Testis (tissue), 5 donors: ENCODE measurements around the gene EIF4A3. TPM values are rescaled to one million over a fixed set of nuclear protein-coding genes. Genes with fewer than 3 reads are reported as not detected.

Source experiments
- DNase-seq: peaks from one replicate; pipeline ENCODE4 v3.0.0-alpha.2; 2019
- H3K27ac ChIP-seq, 2 donors: fragments of 200-600 bp; sonication (generic); one replicate each; pipeline ENCODE4 v1.5.1; 2019
- H3K27me3 ChIP-seq: fragments of 200-600 bp; sonication (generic); one replicate; pipeline ENCODE4 v1.5.1; 2019
- H3K36me3 ChIP-seq: fragments of 200-600 bp; sonication (generic); one replicate; pipeline ENCODE4 v1.5.1; 2017; ENCODE audit warnings: low read depth; ENCODE audit errors: missing control alignments
- H3K4me1 ChIP-seq: fragments of 200-600 bp; sonication (generic); one replicate; pipeline ENCODE4 v1.5.1; 2019
- H3K4me3 ChIP-seq, 2 donors: fragments of 200-600 bp; sonication (generic); one replicate each; pipeline ENCODE4 v1.5.1; 2017 to 2019
- H3K9me3 ChIP-seq: fragments of 200-600 bp; sonication (generic); one replicate; pipeline ENCODE4 v1.5.1; 2017
- POLR2A ChIP-seq: fragments of 450-650 bp; IDR thresholded peaks from one replicate; pipeline ENCODE4 v1.6.1; 2017; ENCODE audit warnings: antibody characterized with exemption, mild to moderate bottlenecking, moderate library complexity
- WGBS, 2 donors: methylation state at CpG; one replicate each; pipeline ENCODE4 v1.1.5; 2018; 5-methylcytosine and 5-hydroxymethylcytosine counted together
- intact Hi-C: fragments of 100-400 bp; cut with DNase I; formaldehyde crosslinking; loops from one replicate; pipeline ENCODE4 v1.15.1; 2023; ENCODE audit warnings: low total_unique reads
- long read RNA-seq, 2 donors: transcript quantifications; one replicate each; lab custom pipeline, GENCODE V29; 2026
- polyA plus RNA-seq: library from polyadenylated mRNA; stranded (reverse); fragments of 350-450 nt; fragmentation: Illumina TruSeq; extraction: RNeasy Lipid Tissue Mini Kit (QIAGEN cat#74804); gene quantifications from one replicate; pipeline ENCODE4 v1.2.3, GENCODE V29; 2014; ENCODE audit warnings: low read depth, low replicate concordance; ENCODE audit not compliant: insufficient read depth
- total RNA-seq, 2 donors: library from RNA; depleted of rRNA; stranded (reverse); fragments of >200 nt; gene quantifications; one replicate each; pipeline ENCODE4 v1.2.3, GENCODE V29; 2016
- TF ChIP-seq, protein P1 (sequence below), 3 experiments: fragments of 450-650 bp in 2 of 3; fragments of 200-600 bp in 1 of 3; sonication (generic) in 1 of 3; IDR thresholded peaks; one replicate each; pipeline ENCODE4 v1.5.1; 2016 to 2019; ENCODE audit warnings: antibody characterized with exemption in 3 of 3, mild to moderate bottlenecking in 2 of 3, moderate library complexity in 1 of 3

Gene EIF4A3
- total RNA-seq, result 10 to 100 TPM; 67.1 to 85.6 TPM
- 99.3 TPM for polyA plus RNA-seq
- long read RNA-seq, donor 1, transcript EIF4A3-201 (12 exons, 1,734 nt), result major isoform, 51 of 59 reads
- long read RNA-seq, donor 1, partial matches to known transcripts, result 5 of 59 reads
- long read RNA-seq, donor 1, other reads (novel, unspliced or antisense), result 0 of 59 reads
- long read RNA-seq, donor 2, transcript EIF4A3-201 (12 exons, 1,734 nt), result major isoform, 38 of 39 reads
- long read RNA-seq, donor 2, partial matches to known transcripts, result 0 of 39 reads
- long read RNA-seq, donor 2, other reads (novel, unspliced or antisense), result 0 of 39 reads

DNA sequence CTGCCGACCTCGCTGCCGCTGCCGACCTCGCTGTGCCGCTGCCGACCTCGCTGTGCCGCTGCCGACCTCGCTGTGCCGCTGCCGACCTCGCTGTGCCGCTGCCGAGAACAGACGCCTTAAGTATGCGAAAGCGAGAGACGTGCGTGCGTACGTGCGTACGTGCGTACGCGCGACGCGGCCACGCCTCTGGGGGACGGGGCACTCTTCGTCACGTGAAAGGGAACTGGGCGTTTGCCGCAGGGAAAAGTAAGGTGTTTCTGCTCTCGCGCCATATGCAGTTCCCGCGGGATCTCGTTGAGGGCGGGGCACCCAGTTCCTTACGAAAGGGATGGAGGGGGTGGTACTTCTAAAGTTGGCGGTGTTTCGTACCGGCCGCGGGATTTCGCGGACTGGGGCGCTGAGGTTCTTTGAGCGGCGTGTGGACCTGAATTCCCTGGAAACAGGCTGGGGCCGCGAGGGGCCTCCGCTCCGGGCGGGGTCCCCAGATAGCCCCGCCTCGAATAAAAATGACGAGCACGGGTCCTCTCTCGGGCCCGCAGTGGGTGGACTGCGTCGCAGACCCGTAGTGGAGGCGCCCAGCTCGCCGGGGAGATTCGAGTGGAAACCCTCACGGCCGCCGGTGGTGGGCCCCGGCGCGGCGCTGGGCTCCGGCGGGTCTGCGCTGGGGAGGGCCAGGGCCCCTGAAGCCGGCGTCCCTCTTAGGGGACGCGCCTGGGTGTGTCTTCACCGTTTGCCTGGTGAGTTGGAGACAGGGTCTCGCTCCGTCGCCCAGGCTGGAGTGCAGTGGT lies at the start of gene EIF4A3:
Gene EIF4A3 (minus strand): TSS at position 94 of the 788 bp plus-strand sequence. CDS start 167 bp downstream, outside the sequence.
- no peaks in the 10 kb centered on the region for H3K27me3 ChIP-seq
- peak within 1 kb of the TSS; percentile 88 to 95 for H3K27ac ChIP-seq
- WGBS, 2 donors, result 0% methylated on average over 8 to 76 of the region's 90 CpGs
- H3K4me3 ChIP-seq, result peak within 1 kb of the TSS; percentile 91 to 99
- intact Hi-C loops, result no loop called here
- no peaks in the 10 kb centered on the region for H3K36me3 ChIP-seq
- H3K9me3 ChIP-seq, result no peaks in the 10 kb centered on the region
- peak; percentile 99 for DNase-seq
- H3K4me1 ChIP-seq, result peaks cover 16% of the 10 kb centered on the region
- peak; percentile 79 for TF ChIP-seq POLR2A
- TF ChIP-seq, protein P1, sequence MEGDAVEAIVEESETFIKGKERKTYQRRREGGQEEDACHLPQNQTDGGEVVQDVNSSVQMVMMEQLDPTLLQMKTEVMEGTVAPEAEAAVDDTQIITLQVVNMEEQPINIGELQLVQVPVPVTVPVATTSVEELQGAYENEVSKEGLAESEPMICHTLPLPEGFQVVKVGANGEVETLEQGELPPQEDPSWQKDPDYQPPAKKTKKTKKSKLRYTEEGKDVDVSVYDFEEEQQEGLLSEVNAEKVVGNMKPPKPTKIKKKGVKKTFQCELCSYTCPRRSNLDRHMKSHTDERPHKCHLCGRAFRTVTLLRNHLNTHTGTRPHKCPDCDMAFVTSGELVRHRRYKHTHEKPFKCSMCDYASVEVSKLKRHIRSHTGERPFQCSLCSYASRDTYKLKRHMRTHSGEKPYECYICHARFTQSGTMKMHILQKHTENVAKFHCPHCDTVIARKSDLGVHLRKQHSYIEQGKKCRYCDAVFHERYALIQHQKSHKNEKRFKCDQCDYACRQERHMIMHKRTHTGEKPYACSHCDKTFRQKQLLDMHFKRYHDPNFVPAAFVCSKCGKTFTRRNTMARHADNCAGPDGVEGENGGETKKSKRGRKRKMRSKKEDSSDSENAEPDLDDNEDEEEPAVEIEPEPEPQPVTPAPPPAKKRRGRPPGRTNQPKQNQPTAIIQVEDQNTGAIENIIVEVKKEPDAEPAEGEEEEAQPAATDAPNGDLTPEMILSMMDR (IDR thresholded peaks at IDR 0.05), result peak in 1 of 3 experiments; percentile 3

DNA sequence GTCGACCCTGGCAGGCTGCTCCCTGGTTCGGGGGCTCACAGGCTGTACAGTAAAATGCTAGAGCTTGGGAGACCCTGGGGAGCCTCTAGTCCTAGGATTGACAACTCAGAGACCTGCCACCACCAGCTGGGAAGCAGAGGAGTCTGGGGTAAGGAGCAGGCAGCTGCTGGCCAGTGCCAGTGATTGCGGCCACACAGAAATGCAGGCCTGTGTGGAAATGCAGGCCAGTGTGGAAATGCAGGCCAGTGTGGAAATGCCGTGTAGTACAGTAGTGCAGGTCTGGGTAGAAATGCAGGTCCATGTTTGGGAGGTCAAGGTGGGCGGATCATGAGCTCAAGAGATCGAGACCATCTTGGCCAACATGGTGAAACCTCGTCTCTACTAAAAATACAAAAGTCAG lies 49.7 kb upstream of the EIF4A3 start:
- Histone ChIP-seq H3K9me3 (no peaks in the 10 kb centered on the region), H3K27ac (no peak overlapping the region), H3K4me1 (no peaks in the 10 kb centered on the region), H3K36me3 (no peaks in the 10 kb centered on the region), H3K27me3 (no peaks in the 10 kb centered on the region), H3K4me3 (no peak overlapping the region)
- intact Hi-C loops, result no loop called here
- no peak for TF ChIP-seq POLR2A
- TF ChIP-seq, protein P1 (IDR thresholded peaks at IDR 0.05), result no peak
- WGBS, 2 donors, result 80 to 96% methylated on average over 5 to 7 of the region's 7 CpGs
- DNase-seq, result no peak

DNA sequence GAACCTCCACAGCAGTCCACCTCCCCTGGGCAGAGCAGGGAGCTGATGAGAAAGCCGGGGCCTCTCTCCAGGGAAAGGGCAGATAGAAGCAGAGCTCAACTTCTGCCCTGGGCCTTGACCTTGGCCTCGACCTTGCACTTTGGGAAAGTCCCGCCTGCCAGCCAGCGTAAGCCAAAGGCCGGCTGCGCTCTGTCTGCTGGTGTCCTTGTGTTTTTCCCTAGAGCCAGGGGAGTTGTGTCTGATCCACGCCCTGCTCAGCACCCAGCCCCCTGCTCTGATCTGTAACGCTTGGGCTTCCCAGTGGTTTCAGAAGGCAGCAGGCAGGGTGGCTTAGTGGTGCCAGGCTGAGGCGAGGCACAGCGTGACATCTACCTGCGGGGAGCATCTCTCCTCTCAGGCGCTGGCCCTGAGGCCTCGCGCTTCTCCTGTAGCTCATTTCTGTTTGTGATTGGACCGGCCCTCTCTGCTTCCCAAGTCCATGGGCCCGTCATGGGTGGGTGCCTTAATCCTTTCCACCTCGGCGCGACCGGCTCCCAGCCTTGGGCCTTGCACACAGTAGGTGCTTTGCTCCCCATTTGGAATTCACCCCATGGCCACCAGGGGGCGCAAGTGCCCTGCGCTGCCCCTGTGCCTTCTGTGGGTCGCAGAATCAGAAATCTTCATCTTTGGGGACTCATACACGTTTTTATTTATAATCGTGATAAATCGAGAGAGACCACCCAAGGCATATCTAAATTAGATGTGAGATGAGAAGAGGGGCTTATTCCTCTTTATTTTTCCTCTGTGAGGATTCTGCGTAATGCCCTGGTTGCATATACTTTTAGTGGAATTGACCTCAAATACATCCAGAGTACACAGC lies 49.0 kb upstream of the EIF4A3 start:
- Histone ChIP-seq H3K27ac (no peak overlapping the region), H3K9me3 (no peaks in the 10 kb centered on the region), H3K4me3 (no peak overlapping the region), H3K27me3 (no peaks in the 10 kb centered on the region), H3K36me3 (no peaks in the 10 kb centered on the region), H3K4me1 (no peaks in the 10 kb centered on the region)
- no peak for DNase-seq
- 61 to 62% methylated on average over 27 of the region's 27 CpGs for WGBS, 2 donors
- intact Hi-C loops, result no loop called here
- TF ChIP-seq, protein P1 (IDR thresholded peaks at IDR 0.05), result peak; percentile 66 to 90 (median 80)
- TF ChIP-seq POLR2A, result no peak

DNA sequence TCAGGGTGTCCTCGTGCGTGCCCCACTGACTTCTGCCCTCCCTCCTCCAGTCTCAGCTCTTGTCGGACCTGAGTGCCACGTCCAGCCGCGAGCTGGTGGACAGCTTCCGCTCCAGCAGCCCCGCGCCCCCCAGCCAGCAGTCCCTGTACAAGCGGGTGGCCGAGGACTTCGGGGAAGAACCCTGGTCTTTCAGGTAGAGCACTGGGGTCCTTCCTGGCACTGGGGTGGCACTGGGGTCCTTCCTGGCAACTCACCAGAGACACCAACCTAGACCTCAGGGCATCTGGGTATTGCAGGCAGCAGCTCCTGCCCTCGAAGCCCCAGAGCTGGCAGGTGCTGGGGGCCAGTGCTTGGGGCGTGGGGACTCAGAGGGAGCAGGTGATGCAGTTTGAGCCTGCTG lies 48.2 kb upstream of the EIF4A3 start:
- H3K27ac ChIP-seq, result no peak overlapping the region
- 82 to 87% methylated on average over 11 to 14 of the region's 14 CpGs for WGBS, 2 donors
- H3K27me3 ChIP-seq, result no peaks in the 10 kb centered on the region
- TF ChIP-seq POLR2A, result no peak
- TF ChIP-seq, protein P1 (IDR thresholded peaks at IDR 0.05), result no peak
- no peaks in the 10 kb centered on the region for H3K4me1 ChIP-seq
- H3K4me3 ChIP-seq, result no peak overlapping the region
- intact Hi-C loops, result no loop called here
- H3K9me3 ChIP-seq, result no peaks in the 10 kb centered on the region
- H3K36me3 ChIP-seq, result no peaks in the 10 kb centered on the region
- DNase-seq, result no peak
